ENCODE measurements around the gene INSR. TPM values are rescaled to one million over a fixed set of nuclear protein-coding genes. Genes with fewer than 3 reads are reported as not detected.

Gene INSR
- total RNA-seq, 1 donor from 2014 or later, result 32.5 TPM

DNA sequence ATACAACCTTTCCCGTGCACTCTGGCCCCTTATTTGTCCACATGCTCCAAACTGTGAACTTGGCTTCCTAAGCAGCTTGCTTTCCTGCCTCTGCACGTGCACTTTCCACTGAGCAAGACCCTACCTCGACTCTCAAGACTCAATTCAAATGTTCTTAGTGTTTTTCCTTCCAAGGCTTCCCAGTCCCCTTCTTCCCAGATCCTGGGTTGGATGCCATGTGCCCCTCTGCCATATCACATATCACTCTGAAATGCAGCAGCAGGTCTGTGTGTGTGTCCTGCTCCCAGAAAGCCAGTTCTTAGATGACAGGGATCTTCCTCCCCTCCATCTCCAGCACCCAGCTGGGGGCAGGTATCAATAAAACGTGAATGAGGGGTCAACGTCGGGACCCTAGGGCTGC lies 221.7 kb downstream of the INSR start:
- no peak for DNase-seq (ENCODE audit: low spot score)
- H3K36me3 Mint-ChIP-seq (ENCODE audit: low read depth), result peaks cover 44% of the 10 kb centered on the region
- H3K27ac Mint-ChIP-seq (ENCODE audit: unreplicated experiment), result no peak overlapping the region
- H3K9me3 Mint-ChIP-seq (ENCODE audit: low read depth), result peaks cover 12% of the 10 kb centered on the region
- H3K4me3 Mint-ChIP-seq (ENCODE audit: unreplicated experiment), result no peak overlapping the region
- no peaks in the 10 kb centered on the region for H3K27me3 Mint-ChIP-seq (ENCODE audit: low read depth)
- H3K4me1 Mint-ChIP-seq (ENCODE audit: low read depth), result peaks cover 22% of the 10 kb centered on the region
- TF ChIP-seq, protein P1, sequence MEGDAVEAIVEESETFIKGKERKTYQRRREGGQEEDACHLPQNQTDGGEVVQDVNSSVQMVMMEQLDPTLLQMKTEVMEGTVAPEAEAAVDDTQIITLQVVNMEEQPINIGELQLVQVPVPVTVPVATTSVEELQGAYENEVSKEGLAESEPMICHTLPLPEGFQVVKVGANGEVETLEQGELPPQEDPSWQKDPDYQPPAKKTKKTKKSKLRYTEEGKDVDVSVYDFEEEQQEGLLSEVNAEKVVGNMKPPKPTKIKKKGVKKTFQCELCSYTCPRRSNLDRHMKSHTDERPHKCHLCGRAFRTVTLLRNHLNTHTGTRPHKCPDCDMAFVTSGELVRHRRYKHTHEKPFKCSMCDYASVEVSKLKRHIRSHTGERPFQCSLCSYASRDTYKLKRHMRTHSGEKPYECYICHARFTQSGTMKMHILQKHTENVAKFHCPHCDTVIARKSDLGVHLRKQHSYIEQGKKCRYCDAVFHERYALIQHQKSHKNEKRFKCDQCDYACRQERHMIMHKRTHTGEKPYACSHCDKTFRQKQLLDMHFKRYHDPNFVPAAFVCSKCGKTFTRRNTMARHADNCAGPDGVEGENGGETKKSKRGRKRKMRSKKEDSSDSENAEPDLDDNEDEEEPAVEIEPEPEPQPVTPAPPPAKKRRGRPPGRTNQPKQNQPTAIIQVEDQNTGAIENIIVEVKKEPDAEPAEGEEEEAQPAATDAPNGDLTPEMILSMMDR (IDR thresholded peaks at IDR 0.05), result no peak

DNA sequence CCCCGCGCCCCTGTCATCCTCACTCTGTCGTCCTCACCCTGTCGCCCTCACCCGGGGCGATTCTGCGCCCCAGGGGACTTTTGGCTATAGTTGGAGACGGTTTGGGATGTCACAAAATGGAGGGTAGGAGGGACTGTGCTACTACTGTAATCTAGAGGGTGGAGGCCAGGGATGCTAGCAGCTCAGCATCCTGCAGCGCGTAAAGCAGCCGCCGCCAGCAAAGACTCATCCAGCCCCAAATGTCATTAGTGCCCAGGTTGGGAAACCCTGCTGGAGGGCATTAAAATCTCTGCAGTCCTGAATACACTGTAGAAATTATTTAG lies 224.3 kb downstream of the INSR start:
- H3K4me3 Mint-ChIP-seq (ENCODE audit: unreplicated experiment), result peak overlapping the region; percentile 94
- no peaks in the 10 kb centered on the region for H3K27me3 Mint-ChIP-seq (ENCODE audit: low read depth)
- TF ChIP-seq, protein P1 (IDR thresholded peaks at IDR 0.05), result no peak
- peak overlapping the region; percentile 92 for H3K27ac Mint-ChIP-seq (ENCODE audit: unreplicated experiment)
- no peak for DNase-seq (ENCODE audit: low spot score)
- H3K4me1 Mint-ChIP-seq (ENCODE audit: low read depth), result peaks cover 24% of the 10 kb centered on the region
- peaks cover 21% of the 10 kb centered on the region for H3K36me3 Mint-ChIP-seq (ENCODE audit: low read depth)
- no peaks in the 10 kb centered on the region for H3K9me3 Mint-ChIP-seq (ENCODE audit: low read depth)

DNA sequence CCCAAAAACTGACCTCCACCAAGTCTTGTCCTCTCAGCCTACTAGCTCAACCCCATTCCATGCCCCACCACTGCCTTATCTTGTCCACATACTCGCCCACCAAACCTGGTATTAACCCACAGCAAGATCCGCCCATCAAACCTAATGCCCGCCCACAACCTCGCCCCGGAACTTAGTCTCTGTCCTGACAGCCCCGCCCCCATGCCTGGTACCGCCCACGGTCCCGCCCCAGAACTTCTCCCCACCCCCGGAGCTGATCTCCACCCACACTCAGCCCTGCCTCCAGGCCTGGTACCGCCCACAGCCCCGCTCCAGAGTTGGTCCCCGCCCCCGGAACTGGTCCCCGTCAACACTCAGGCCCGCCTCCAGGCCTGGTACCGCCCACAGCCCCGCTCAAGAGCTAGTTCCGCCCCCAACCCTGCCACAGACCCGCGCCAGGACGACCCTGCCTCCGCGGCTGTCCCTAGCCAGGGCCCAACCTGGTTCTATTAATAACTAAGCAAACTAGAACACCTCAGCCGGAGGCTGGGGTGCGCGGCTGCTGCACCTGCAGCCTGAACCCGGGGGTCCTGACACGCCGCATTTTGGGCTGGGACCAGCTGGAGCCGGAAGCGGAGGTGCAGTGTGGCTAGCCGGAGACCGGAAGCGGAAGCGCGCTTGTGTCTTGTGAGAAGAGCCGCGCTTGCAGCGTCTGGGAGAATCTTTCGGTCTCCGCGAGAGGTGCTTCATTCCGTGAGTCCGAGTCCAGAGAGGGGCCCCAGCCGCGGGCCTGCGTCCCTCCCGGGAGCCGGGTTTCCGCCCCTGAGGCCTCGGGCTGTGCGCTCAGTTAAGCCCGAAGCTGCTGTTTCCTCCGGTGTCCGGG lies 224.9 kb downstream of the INSR start, which contains the start of gene ZNF557:
TSS of gene ZNF557 (plus strand) at position 662 of the 862 bp plus-strand sequence. CDS start 5,372 bp downstream, outside the sequence.
- Mint-ChIP-seq H3K9me3 (ENCODE audit: low read depth) (no peaks in the 10 kb centered on the region), H3K36me3 (ENCODE audit: low read depth) (peaks cover 18% of the 10 kb centered on the region), H3K27me3 (ENCODE audit: low read depth) (no peaks in the 10 kb centered on the region), H3K4me3 (ENCODE audit: unreplicated experiment) (peak within 1 kb of the TSS; percentile 94), H3K4me1 (ENCODE audit: low read depth) (peaks cover 24% of the 10 kb centered on the region), H3K27ac (ENCODE audit: unreplicated experiment) (peak within 1 kb of the TSS; percentile 92)
- peak; percentile 99 for DNase-seq (ENCODE audit: low spot score)
- TF ChIP-seq, protein P1 (IDR thresholded peaks at IDR 0.05), result no peak

DNA sequence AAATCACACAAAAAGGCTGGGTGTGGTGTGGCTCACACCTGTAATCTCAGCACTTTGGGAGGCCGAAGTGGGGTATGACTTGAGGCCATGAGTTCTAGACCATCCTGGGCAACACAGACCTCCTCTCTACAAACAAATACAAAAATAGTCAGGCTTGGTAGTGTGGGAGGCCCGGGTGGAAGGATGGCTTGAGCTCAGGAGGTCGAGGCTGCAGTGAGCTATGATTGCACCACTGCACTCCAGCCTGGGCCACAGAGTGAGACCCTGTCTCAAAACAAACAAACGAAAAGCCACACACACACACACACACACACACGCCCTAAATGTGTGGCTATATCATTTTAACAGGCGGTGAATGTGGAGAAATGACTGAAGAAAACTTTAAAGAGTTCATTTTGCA lies 225.6 kb downstream of the INSR start:
- DNase-seq (ENCODE audit: low spot score), result no peak
- Mint-ChIP-seq H3K27ac (ENCODE audit: unreplicated experiment) (peak overlapping the region; percentile 92), H3K27me3 (ENCODE audit: low read depth) (no peaks in the 10 kb centered on the region), H3K9me3 (ENCODE audit: low read depth) (no peaks in the 10 kb centered on the region), H3K4me1 (ENCODE audit: low read depth) (peaks cover 24% of the 10 kb centered on the region), H3K36me3 (ENCODE audit: low read depth) (peaks cover 14% of the 10 kb centered on the region), H3K4me3 (ENCODE audit: unreplicated experiment) (peak overlapping the region; percentile 94)
- TF ChIP-seq, protein P1 (IDR thresholded peaks at IDR 0.05), result no peak

DNA sequence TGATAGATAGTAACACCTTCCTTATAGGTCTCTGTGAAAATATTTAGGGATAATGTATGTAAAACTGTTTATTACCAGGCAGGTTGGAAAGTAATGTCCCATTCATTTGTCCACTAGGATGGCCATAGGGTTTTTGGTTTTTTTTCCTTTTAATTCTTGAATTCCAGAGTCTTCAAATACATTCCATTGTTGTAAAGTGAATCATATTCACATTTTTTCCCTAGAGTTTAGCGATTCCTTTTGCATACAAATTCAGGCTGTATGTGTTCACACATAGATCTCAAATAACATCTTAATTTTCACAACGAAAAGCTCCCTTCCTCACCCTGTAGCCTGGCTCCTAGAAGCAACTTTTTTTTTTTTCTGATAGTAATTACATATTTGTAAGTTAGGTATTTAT lies 226.5 kb downstream of the INSR start:
- Mint-ChIP-seq H3K27me3 (ENCODE audit: low read depth) (no peaks in the 10 kb centered on the region), H3K9me3 (ENCODE audit: low read depth) (no peaks in the 10 kb centered on the region), H3K36me3 (ENCODE audit: low read depth) (peaks cover 9% of the 10 kb centered on the region), H3K4me3 (ENCODE audit: unreplicated experiment) (no peak overlapping the region), H3K27ac (ENCODE audit: unreplicated experiment) (no peak overlapping the region), H3K4me1 (ENCODE audit: low read depth) (peaks cover 24% of the 10 kb centered on the region)
- no peak for DNase-seq (ENCODE audit: low spot score)
- TF ChIP-seq, protein P1 (IDR thresholded peaks at IDR 0.05), result no peak
